ENCODE data around the gene NKX3-2. TPM values are rescaled to one million over a fixed set of nuclear protein-coding genes. Genes with fewer than 3 reads are reported as not detected.
A peak's percentile ranks its signal among the peaks of the same experiment; 100 is the strongest.

The NKX3-2 gene
- total RNA-seq, 1 experiment from 2014 or later = not detected

DNA sequence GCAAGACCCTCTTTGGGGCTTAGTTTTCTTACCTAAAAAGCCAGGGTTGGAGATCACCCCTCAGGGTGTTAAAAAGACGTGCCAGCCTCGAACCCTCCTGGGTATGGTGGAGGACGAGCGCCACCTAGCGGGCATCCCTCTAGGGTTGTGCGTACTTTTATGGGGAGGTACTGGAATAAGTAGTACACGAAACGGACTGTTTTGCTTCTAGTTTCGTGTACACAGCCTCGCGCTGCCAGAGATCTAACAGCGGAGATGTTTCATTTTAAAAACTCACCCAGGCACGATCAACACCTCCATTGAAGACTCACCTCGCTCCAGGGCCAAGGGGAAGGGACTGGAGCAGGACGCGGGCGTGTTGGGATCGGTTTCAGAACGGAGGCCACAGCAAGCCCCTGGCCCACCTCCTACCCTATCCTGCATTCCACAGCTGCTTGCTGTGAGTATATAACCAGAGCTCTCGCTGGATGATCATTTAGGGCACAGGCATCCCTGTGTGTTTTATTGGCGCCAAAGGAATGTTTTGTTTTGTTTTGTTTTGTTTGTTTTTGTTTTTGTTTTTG lies 4.8 kb upstream of the NKX3-2 start:
- Histone ChIP-seq H3K27me3 (ENCODE audit: insufficient read depth, low read depth) (no peaks in the 10 kb centered on the region), H2AFZ (peak overlapping the region; percentile 80; the same call in 1 of the 2 replicates), H3K36me3 (ENCODE audit: low read depth) (no peaks in the 10 kb centered on the region), H3K79me2 (ENCODE audit: low read depth) (no peaks in the 10 kb centered on the region), H3K4me3 (peak overlapping the region; percentile 55; the same call in 1 of the 2 replicates), H3K9me2 (ENCODE audit: insufficient read depth) (no peaks in the 10 kb centered on the region), H3F3A (ENCODE audit: insufficient read depth, low read depth) (no peaks in the 10 kb centered on the region), H3K4me1 (replicated peaks; ENCODE audit: insufficient read depth) (peaks cover 5% of the 10 kb centered on the region; the same call in 1 of the 2 replicates), H3K4me2 (peak overlapping the region; percentile 80), H3K9me3 (ENCODE audit: insufficient read depth, low read depth) (no peaks in the 10 kb centered on the region), H3K27ac (no peak overlapping the region), H4K20me1 (ENCODE audit: insufficient read depth) (no peaks in the 10 kb centered on the region)
- DNase-seq = peak in 1 of 2 experiments; percentile 69
- BruUV-seq (replicated peaks) = no TSS peak
- peak; percentile 89 for TF ChIP-seq CTCF (conservative IDR thresholded peaks at IDR 0.05)
- TF ChIP-seq EZH2 (IDR thresholded peaks at IDR 0.05; ENCODE audit: low read depth) = no peak
- CTCF ChIA-PET = interaction anchor here (0.5 kb wide), 1 partner anchor 17 kb away, joined by 7 read pairs; no protein-coding TSS in a partner anchor
- intact Hi-C loops (cut with micrococcal nuclease; ENCODE audit: unreplicated experiment) = loop anchor here (1.0 to 5.0 kb wide), 3 partner anchors 699 to 917 kb away; no protein-coding TSS in a partner anchor
- POLR2A ChIA-PET (ENCODE audit: unreplicated experiment) = no interaction called here

- H3K9me3 ChIP-seq (ENCODE audit: insufficient read depth, low read depth) = no peaks in the 10 kb centered on the region
- no peaks in the 10 kb centered on the region for H3K27me3 ChIP-seq (ENCODE audit: insufficient read depth, low read depth)
- H3K36me3 ChIP-seq (ENCODE audit: low read depth) = no peaks in the 10 kb centered on the region
- no peaks in the 10 kb centered on the region for H4K20me1 ChIP-seq (ENCODE audit: insufficient read depth)
- intact Hi-C loops (cut with micrococcal nuclease; ENCODE audit: unreplicated experiment) = loop anchor here (5.0 kb wide), 1 partner anchor 916 kb away; no protein-coding TSS in a partner anchor
- H3K9me2 ChIP-seq (ENCODE audit: insufficient read depth) = no peaks in the 10 kb centered on the region
- H2AFZ ChIP-seq = no peak overlapping the region
- H3K27ac ChIP-seq = no peak overlapping the region
- H3F3A ChIP-seq (ENCODE audit: insufficient read depth, low read depth) = no peaks in the 10 kb centered on the region
- H3K4me1 ChIP-seq (replicated peaks; ENCODE audit: insufficient read depth) = peaks cover 5% of the 10 kb centered on the region; the same call in 1 of the 2 replicates
- POLR2A ChIA-PET (ENCODE audit: unreplicated experiment) = no interaction called here
- H3K79me2 ChIP-seq (ENCODE audit: low read depth) = no peaks in the 10 kb centered on the region
- CTCF ChIA-PET = interaction anchor here (0.5 kb wide), 1 partner anchor 16 kb away, joined by 7 read pairs; no protein-coding TSS in a partner anchor
- DNase-seq = no peak
- peak overlapping the region; percentile 55; the same call in 1 of the 2 replicates for H3K4me3 ChIP-seq
- TF ChIP-seq EZH2 (IDR thresholded peaks at IDR 0.05; ENCODE audit: low read depth) (no peak), CTCF (conservative IDR thresholded peaks at IDR 0.05) (no peak)
- H3K4me2 ChIP-seq = peak overlapping the region; percentile 80
- BruUV-seq (replicated peaks) = no TSS peak
Observed at GRCh38 chr4:13548059-13548983, 4.0 kb upstream of the NKX3-2 start.

DNA sequence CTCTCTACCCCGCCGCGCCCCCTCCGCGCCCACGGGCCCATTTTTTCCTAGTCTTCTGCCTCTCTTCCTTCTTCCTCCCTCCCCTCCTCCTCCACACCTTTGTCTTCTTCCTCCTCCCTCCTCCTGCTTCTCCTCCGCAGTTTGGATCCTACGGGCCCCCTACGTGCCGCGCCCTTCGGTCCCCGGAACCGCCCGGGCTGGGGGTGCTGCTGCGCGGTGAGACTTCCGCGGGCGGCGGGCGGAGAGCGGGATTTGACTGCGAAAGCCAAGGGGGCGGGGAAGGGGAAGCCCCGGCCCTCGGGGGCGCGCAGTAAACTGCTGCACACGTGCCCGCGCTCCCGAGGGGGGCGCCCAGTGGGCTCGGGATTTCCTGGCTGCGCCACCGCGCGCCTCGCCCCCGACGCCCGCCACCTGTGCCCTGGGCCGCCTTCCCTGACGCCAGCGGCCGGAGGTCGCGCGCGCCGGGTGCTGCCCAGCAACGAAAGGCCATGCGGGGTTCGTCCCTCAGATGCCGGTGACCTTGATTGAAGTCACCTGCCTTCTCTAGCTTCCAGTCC lies 3.3 kb upstream of the NKX3-2 start:
- H3K36me3 ChIP-seq (ENCODE audit: low read depth) = no peaks in the 10 kb centered on the region
- no peaks in the 10 kb centered on the region for H3F3A ChIP-seq (ENCODE audit: insufficient read depth, low read depth)
- H2AFZ ChIP-seq = no peak overlapping the region
- CTCF ChIA-PET = no interaction called here
- no peak for DNase-seq
- TF ChIP-seq EZH2 (IDR thresholded peaks at IDR 0.05; ENCODE audit: low read depth) = no peak
- no peak for TF ChIP-seq CTCF (conservative IDR thresholded peaks at IDR 0.05)
- H3K9me2 ChIP-seq (ENCODE audit: insufficient read depth) = no peaks in the 10 kb centered on the region
- H3K4me2 ChIP-seq = no peak overlapping the region
- no peak overlapping the region for H3K4me3 ChIP-seq
- H4K20me1 ChIP-seq (ENCODE audit: insufficient read depth) = no peaks in the 10 kb centered on the region
- H3K4me1 ChIP-seq (replicated peaks; ENCODE audit: insufficient read depth) = peaks cover 5% of the 10 kb centered on the region; the same call in 1 of the 2 replicates
- no peaks in the 10 kb centered on the region for H3K9me3 ChIP-seq (ENCODE audit: insufficient read depth, low read depth)
- POLR2A ChIA-PET (ENCODE audit: unreplicated experiment) = no interaction called here
- H3K27ac ChIP-seq = no peak overlapping the region
- no peaks in the 10 kb centered on the region for H3K79me2 ChIP-seq (ENCODE audit: low read depth)
- no peaks in the 10 kb centered on the region for H3K27me3 ChIP-seq (ENCODE audit: insufficient read depth, low read depth)
- intact Hi-C loops (cut with micrococcal nuclease; ENCODE audit: unreplicated experiment) = loop anchor here (5.0 kb wide), 1 partner anchor 915 kb away; no protein-coding TSS in a partner anchor
- no TSS peak for BruUV-seq (replicated peaks)

Data from PC-9 (cell line).